GM19099 (cell line): ENCODE measurements around the gene CCL13.

ENCODE experiments used
- POLR2A ChIP-seq: IDR thresholded peaks from 3 replicates; pipeline ENCODE4 v1.6.1; 2011; ENCODE audit warnings: low read depth; ENCODE audit not compliant: insufficient read length; ENCODE audit errors: extremely low read depth

Gene CCL13

GRCh38 chr17:34356194-34356593 is at the start of gene CCL13:
Gene CCL13, plus strand, starts transcription at chr17:34356480. Its CDS starts 47 bp downstream, at chr17:34356527.
- no peak for TF ChIP-seq POLR2A

GRCh38 chr17:34307110-34307509 is 49.2 kb upstream of the CCL13 start:
- TF ChIP-seq POLR2A: no peak

GRCh38 chr17:34308371-34308770 is 47.9 kb upstream of the CCL13 start:
- TF ChIP-seq POLR2A: no peak

GRCh38 chr17:34311291-34311690 is 45.0 kb upstream of the CCL13 start:
- no peak for TF ChIP-seq POLR2A

- no peak for TF ChIP-seq POLR2A
Measured at GRCh38 chr17:34312080-34312479, 44.2 kb upstream of the CCL13 start.

- TF ChIP-seq POLR2A: no peak
Measured at GRCh38 chr17:34313164-34313563, 43.1 kb upstream of the CCL13 start.

- no peak for TF ChIP-seq POLR2A
Measured at GRCh38 chr17:34314279-34314678, 42.0 kb upstream of the CCL13 start.

GRCh38 chr17:34318474-34318873 is 37.8 kb upstream of the CCL13 start:
- no peak for TF ChIP-seq POLR2A

- TF ChIP-seq POLR2A: no peak
Measured at GRCh38 chr17:34319039-34319483, 37.2 kb upstream of the CCL13 start, which contains the start of gene CCL8. Gene CCL8, plus strand, starts transcription at chr17:34319435. Its CDS starts 67 bp downstream, at chr17:34319502.

GRCh38 chr17:34321964-34322363 is 34.3 kb upstream of the CCL13 start:
- no peak for TF ChIP-seq POLR2A

GRCh38 chr17:34337701-34338100 is 18.6 kb upstream of the CCL13 start:
- no peak for TF ChIP-seq POLR2A

GRCh38 chr17:34339138-34339770 is 17.0 kb upstream of the CCL13 start:
- TF ChIP-seq POLR2A: no peak

GRCh38 chr17:34341916-34342315 is 14.4 kb upstream of the CCL13 start:
- no peak for TF ChIP-seq POLR2A

GRCh38 chr17:34347063-34347462 is 9.2 kb upstream of the CCL13 start:
- TF ChIP-seq POLR2A: no peak

GRCh38 chr17:34349751-34350150 is 6.5 kb upstream of the CCL13 start:
- no peak for TF ChIP-seq POLR2A

- TF ChIP-seq POLR2A: no peak
Measured at GRCh38 chr17:34351096-34351495, 5.2 kb upstream of the CCL13 start.

GRCh38 chr17:34352191-34352590 is 4.1 kb upstream of the CCL13 start:
- TF ChIP-seq POLR2A: no peak
